ENCODE results near the gene ROR1. TPM values are rescaled to one million over a fixed set of nuclear protein-coding genes. Genes with fewer than 3 reads are reported as not detected.

ROR1 gene
- total RNA-seq, 4 donors from 2014 or later = 0.73 to 2.6 (median 1.4) TPM

DNA sequence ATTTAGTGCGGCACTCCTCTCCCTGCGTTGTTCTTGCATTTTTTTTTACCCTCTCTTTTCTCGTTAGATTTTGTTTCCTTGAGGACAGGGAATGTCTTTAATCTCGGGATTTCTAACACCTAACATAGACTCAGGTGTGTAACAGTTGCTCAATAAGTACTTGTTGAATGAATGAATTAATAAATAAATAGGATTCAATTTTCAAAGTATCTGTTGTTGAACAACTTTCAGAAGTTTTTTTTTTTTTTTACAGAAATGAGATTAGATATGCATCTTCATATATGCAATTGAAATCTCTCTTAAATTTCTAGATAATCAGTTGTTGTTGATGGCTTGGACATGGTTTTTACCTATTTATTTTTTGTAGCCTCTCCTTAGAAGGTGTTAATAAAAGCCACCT is 83.1 kb downstream of the ROR1 start:
- intact Hi-C loops (cut with DNase I) = no loop called here
- H3K4me3 ChIP-seq (replicated peaks in 1 of 3) = no peak overlapping the region
- no peak for DNase-seq
- H3K9me3 ChIP-seq = no peaks in the 10 kb centered on the region
- H3K27me3 ChIP-seq = no peaks in the 10 kb centered on the region
- no peak for TF ChIP-seq CTCF (IDR thresholded peaks at IDR 0.05)
- TF ChIP-seq POLR2A (IDR thresholded peaks at IDR 0.05) = no peak
- H3K27ac ChIP-seq = no peak overlapping the region
- no peaks in the 10 kb centered on the region for H3K4me1 ChIP-seq
- no peaks in the 10 kb centered on the region for H3K36me3 ChIP-seq
- WGBS, 2 donors = 90 to 91% methylated on average over 4 of the region's 4 CpGs

DNA sequence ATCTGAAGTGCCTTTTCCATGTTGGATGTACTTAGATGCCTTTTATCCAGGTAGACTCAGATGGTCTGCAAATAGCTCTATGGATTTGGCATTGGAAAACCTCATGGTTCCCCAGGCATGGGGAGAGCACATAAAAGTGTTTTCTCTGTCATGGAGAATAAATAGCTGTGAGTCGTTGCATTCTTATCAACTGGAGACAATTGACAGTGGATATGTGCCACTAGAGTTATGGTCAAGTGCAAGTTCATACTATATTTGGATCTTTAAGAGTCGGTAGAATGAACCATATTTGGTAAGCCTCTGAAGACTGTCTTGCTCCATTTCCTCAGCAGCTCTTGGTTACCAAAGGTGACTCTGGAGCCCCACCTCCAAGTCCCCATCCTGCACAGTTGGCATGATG is 83.7 kb downstream of the ROR1 start:
- Histone ChIP-seq H3K36me3 (no peaks in the 10 kb centered on the region), H3K27me3 (no peaks in the 10 kb centered on the region), H3K27ac (no peak overlapping the region), H3K9me3 (no peaks in the 10 kb centered on the region), H3K4me1 (no peaks in the 10 kb centered on the region), H3K4me3 (replicated peaks in 1 of 3) (no peak overlapping the region)
- 75 to 81% methylated on average over 2 of the region's 2 CpGs for WGBS, 2 donors
- TF ChIP-seq POLR2A (IDR thresholded peaks at IDR 0.05) = no peak
- no peak for TF ChIP-seq CTCF (IDR thresholded peaks at IDR 0.05)
- intact Hi-C loops (cut with DNase I) = no loop called here
- no peak for DNase-seq

DNA sequence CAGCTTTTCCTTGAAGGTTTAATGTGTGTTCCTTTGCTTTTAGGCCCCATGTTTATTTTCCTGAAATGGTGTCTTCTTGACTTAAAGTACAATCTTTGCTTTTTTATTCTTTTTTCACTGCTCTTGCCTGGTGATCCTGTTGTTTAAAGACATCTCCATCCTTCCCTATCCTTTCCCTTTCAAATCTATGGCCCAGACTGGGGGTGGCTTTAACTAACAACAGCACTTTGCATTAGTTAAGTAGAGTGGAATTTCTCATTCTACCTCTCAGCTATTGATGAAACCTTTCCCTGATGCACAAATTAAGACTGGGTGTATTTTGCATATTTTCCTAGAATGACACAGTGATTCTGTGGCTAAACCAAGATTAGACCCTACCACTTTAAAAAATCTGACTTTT is 84.3 kb downstream of the ROR1 start:
- H3K36me3 ChIP-seq = no peaks in the 10 kb centered on the region
- no peak for DNase-seq
- H3K4me3 ChIP-seq (replicated peaks in 1 of 3) = no peak overlapping the region
- H3K27me3 ChIP-seq = no peaks in the 10 kb centered on the region
- H3K4me1 ChIP-seq = no peaks in the 10 kb centered on the region
- H3K9me3 ChIP-seq = no peaks in the 10 kb centered on the region
- intact Hi-C loops (cut with DNase I) = no loop called here
- H3K27ac ChIP-seq = no peak overlapping the region
- TF ChIP-seq CTCF (IDR thresholded peaks at IDR 0.05) (no peak), POLR2A (IDR thresholded peaks at IDR 0.05) (no peak)

DNA sequence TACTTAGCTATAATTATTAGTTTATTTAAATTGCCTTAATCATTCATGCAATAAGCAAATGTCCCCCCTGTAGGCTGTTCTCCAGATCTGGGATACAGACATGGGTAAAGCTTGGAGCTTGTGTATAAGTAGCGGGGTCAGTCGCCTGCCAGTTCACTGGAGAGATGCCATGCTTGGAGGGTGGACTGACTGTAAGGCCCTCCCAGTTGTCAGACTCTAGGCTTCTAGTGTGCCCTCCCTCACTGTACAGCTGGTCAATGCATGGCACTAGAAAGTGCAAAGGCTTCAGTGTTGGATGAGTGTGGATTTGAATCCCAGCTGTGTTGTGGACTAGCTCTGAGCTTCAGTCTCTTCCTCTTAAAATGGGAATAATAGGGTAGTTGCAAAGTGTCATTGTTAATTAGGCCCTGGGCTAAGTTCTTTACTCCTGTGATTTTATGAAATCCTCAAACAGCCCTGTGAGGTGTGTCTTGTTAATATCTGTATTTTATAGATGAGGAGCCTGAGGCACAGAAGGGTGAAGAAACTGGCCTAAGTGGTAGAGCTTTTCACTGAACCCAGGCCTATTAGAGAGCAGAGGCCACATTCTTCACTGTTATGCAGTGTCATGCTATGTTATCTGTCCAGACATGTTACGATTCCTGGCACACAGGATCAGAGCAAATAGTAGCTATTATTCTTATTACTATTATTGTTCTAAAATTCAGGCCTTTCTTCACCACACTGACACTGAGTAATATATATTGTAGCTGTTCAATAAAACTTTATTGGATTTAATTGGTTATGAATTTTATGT is 85.9 kb downstream of the ROR1 start:
- no peak for DNase-seq
- intact Hi-C loops (cut with DNase I) = no loop called here
- Histone ChIP-seq H3K36me3 (no peaks in the 10 kb centered on the region), H3K9me3 (no peaks in the 10 kb centered on the region), H3K4me3 (replicated peaks in 1 of 3) (no peak overlapping the region), H3K27me3 (no peaks in the 10 kb centered on the region), H3K27ac (no peak overlapping the region), H3K4me1 (no peaks in the 10 kb centered on the region)
- 99% methylated on average over 3 of the region's 3 CpGs for WGBS, 2 donors
- no peak for TF ChIP-seq POLR2A (IDR thresholded peaks at IDR 0.05)
- TF ChIP-seq CTCF (IDR thresholded peaks at IDR 0.05) = no peak

- Histone ChIP-seq H3K36me3 (no peaks in the 10 kb centered on the region), H3K27ac (no peak overlapping the region), H3K4me3 (replicated peaks in 1 of 3) (no peak overlapping the region), H3K4me1 (no peaks in the 10 kb centered on the region), H3K9me3 (no peaks in the 10 kb centered on the region), H3K27me3 (no peaks in the 10 kb centered on the region)
- WGBS, 2 donors = 78 to 79% methylated on average over 6 of the region's 6 CpGs
- DNase-seq = no peak
- no peak for TF ChIP-seq POLR2A (IDR thresholded peaks at IDR 0.05)
- TF ChIP-seq CTCF (IDR thresholded peaks at IDR 0.05) = no peak
- intact Hi-C loops (cut with DNase I) = no loop called here
These were observed 87.4 kb downstream of the ROR1 start for GRCh38 chr1:63861052-63861691.

Data from thyroid gland (tissue), 4 donors.